Adrenal gland (tissue), 5 donors: ENCODE results near the gene SCN1B.

Source experiments
- POLR2A ChIP-seq, 2 donors: fragments of 450-650 bp; IDR thresholded peaks; one replicate each; pipeline ENCODE4 v1.6.1; 2017; ENCODE audit warnings: antibody characterized with exemption in 2 of 2, mild to moderate bottlenecking in 2 of 2, moderate library complexity in 1 of 2
- TF ChIP-seq, protein P1 (sequence below), 6 experiments: fragments of 450-650 bp in 4 of 6; fragments of 200-600 bp in 2 of 6; sonication (generic) in 1 of 6; IDR thresholded peaks; 1 replicate in 5 of 6; 2 replicates in 1 of 6; pipeline versions ENCODE4 v1.5.1 to v1.8.0; 2016 to 2021; ENCODE audit warnings: antibody characterized with exemption in 6 of 6, mild to moderate bottlenecking in 2 of 6, moderate library complexity in 1 of 6
- donor health status: DM: no; HTN: no; CAD: no.

DNA sequence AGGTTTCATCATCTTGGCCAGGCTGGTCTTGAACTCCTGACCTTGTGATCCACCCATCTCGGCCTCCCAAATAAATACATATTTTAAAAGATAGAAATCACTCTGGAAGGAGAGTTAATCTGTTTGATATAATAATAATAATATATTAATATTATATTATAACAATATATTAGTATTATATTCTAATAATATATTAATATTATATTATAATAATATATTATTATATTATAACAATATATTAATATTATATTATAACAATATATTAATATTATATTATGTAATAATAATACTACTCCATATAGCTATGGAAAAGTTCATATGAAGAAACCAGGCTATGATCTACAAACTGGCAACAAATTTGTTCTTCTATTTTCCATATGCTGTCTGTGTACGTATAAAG is 28.1 kb downstream of the SCN1B start:
- TF ChIP-seq, protein P1, sequence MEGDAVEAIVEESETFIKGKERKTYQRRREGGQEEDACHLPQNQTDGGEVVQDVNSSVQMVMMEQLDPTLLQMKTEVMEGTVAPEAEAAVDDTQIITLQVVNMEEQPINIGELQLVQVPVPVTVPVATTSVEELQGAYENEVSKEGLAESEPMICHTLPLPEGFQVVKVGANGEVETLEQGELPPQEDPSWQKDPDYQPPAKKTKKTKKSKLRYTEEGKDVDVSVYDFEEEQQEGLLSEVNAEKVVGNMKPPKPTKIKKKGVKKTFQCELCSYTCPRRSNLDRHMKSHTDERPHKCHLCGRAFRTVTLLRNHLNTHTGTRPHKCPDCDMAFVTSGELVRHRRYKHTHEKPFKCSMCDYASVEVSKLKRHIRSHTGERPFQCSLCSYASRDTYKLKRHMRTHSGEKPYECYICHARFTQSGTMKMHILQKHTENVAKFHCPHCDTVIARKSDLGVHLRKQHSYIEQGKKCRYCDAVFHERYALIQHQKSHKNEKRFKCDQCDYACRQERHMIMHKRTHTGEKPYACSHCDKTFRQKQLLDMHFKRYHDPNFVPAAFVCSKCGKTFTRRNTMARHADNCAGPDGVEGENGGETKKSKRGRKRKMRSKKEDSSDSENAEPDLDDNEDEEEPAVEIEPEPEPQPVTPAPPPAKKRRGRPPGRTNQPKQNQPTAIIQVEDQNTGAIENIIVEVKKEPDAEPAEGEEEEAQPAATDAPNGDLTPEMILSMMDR (IDR thresholded peaks at IDR 0.05) = no peak
- no peak for TF ChIP-seq POLR2A (IDR thresholded peaks at IDR 0.05)
